Keratinocyte (primary cell): ENCODE measurements around the gene TUFT1.

Source experiments
- CTCF ChIP-seq, 3 experiments: IDR thresholded peaks in 1 of 3; conservative IDR thresholded peaks in 1 of 3; optimal IDR thresholded peaks in 1 of 3; 2 replicates in 2 of 3; 3 replicates in 1 of 3; pipeline versions ENCODE3 to v1.5.1; 2011; ENCODE audit warnings: low read length in 3 of 3, mild to moderate bottlenecking in 3 of 3, moderate library complexity in 2 of 3, control low read depth in 1 of 3, inconsistent platforms in 1 of 3; ENCODE audit not compliant: insufficient read depth in 2 of 3; ENCODE audit errors: extremely low read depth in 1 of 3
- EZH2 ChIP-seq: IDR thresholded peaks from one replicate; pipeline ENCODE4 v1.6.1; 2012; ENCODE audit warnings: inconsistent platforms, mild to moderate bottlenecking, low read length, moderate library complexity

GRCh38 chr1:151499365-151499764 lies 40.7 kb upstream of the TUFT1 start:
- no peak for TF ChIP-seq CTCF (optimal IDR thresholded peaks at IDR 0.05 in 1 of 3, IDR thresholded peaks at IDR 0.05 in 1 of 3, conservative IDR thresholded peaks at IDR 0.05 in 1 of 3; ENCODE audit: extremely low read depth in 1 of 3, insufficient read depth in 2 of 3, low read length in 3 of 3)
- TF ChIP-seq EZH2, result no peak
